HG02852 (cell line): ENCODE measurements around the gene STARD10.

ENCODE experiments used
- ATAC-seq: cut with Tn5 transposase; IDR thresholded peaks from one replicate; pipeline ENCODE4 v1.9.1; 2021; ENCODE audit warnings: mild to moderate bottlenecking, moderate library complexity; ENCODE audit not compliant: unreplicated experiment

Gene STARD10

DNA sequence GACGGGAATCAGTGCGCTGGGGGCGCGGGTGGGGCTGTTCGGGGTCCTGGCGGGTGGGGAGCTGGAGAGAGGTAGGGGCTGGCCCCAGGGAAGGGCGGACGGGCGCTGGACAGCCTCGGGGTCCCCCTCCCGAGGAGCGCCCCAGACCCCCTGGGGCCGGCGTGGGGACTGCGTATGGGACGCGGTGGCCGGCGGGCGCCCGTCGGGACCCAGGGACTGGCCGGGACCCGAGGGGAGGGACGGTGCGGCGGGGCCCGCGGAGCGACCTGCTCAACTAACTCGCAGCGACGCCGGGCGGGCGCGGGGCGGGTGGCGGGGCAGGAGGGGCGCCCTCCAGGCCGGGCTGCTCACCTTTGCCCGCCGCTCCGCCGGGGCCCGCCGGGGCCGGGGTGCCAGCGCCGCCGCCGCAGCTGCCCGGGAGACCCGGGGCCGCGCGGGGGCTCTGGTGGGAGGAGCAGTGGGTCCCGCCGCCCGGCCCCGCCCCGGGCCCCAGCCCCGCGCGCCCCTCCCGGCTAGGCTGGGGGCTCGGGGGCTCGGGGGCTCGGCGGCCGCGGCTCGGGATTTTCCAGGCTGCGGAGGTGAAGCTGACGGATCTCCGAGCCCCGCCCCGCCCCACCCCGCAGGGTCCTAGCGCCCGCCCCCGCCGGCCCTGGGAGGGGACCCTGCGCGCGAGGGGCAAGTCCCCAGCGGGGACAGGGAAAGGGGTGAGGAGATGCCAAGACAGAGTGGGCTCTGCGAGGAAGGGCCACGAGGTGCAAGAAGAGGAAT is 12.3 kb downstream of the STARD10 start:
- ATAC-seq: no peak

DNA sequence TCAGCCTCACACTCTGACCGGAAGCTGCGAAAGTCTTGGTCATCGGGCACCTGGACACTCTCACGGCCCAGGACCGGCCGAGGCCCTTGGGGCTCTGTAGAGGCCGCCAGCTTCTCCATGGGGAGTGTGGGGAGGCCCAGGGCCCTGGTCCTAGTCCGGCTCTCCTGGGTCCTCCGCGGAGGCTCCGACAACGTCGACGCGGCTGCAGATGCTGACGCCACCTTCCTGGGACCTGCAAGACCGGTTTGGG is 12.9 kb downstream of the STARD10 start:
- no peak for ATAC-seq

- no peak for ATAC-seq
Measured at GRCh38 chr11:72780296-72781062, 13.4 kb downstream of the STARD10 start.

GRCh38 chr11:72779495-72780128 is 14.2 kb downstream of the STARD10 start:
- no peak for ATAC-seq

- no peak for ATAC-seq
Measured at GRCh38 chr11:72778535-72779494, 15.0 kb downstream of the STARD10 start.

DNA sequence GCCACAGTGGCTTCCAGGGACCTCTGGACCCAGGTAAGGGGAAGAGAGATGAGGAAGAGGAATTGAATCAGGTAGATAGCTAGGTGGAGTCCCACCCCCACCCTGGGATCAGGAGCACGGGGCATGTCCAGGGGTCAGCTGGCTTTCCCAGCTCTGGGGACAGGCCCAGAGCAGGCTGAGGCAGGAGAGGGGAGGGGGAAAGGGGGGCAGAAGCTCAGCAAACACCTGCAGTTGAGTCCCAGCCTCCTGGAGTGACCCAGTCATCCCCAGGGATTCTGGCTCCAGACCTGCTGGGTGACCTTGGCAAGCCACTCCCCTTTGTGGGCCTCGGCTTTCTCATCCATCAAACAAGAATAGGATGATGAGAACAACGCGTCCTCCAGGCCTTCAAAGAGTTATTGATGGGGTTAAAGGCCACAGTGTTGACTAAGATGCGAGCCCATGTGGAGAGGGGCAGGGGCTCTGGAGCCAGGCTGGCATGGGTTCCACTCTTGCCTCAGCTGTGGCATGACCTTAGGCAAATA is 16.0 kb downstream of the STARD10 start:
- ATAC-seq: no peak

- ATAC-seq: no peak
Measured at GRCh38 chr11:72776844-72777754, 16.7 kb downstream of the STARD10 start.

DNA sequence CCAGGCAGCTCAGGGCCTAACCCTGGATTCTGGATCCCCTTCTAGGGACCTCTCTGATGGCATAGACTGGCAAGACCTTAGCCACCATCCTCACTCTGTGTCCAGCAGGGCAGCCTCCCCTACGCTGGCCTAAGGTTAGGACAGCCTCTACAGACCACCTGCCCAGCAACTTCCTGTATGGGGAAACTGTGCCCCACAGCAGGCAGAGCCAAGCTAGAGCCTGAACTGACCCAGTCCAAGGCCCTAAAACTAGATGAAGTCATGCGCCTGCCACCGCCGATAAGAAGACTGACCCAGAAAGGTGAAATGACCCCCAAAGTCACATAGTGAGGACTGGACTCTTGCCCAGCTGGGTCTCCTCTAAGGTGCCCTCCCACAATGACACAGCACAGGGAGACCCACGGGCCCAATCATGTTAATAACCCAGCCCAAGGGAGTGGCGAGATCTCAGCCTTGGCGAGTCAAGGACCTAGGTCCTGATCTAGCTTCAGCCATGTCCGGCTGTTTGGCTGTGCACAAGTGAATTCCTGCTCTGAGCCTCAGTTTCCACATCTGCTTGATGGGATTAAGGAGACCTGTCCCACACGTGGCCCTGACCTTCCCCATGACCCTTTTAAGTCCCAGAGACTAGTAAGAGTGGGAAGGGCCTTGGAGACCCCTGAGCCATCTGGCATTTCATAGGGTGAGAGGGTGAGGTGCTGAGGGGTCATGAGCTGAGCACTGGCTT is 17.6 kb downstream of the STARD10 start:
- ATAC-seq: no peak

DNA sequence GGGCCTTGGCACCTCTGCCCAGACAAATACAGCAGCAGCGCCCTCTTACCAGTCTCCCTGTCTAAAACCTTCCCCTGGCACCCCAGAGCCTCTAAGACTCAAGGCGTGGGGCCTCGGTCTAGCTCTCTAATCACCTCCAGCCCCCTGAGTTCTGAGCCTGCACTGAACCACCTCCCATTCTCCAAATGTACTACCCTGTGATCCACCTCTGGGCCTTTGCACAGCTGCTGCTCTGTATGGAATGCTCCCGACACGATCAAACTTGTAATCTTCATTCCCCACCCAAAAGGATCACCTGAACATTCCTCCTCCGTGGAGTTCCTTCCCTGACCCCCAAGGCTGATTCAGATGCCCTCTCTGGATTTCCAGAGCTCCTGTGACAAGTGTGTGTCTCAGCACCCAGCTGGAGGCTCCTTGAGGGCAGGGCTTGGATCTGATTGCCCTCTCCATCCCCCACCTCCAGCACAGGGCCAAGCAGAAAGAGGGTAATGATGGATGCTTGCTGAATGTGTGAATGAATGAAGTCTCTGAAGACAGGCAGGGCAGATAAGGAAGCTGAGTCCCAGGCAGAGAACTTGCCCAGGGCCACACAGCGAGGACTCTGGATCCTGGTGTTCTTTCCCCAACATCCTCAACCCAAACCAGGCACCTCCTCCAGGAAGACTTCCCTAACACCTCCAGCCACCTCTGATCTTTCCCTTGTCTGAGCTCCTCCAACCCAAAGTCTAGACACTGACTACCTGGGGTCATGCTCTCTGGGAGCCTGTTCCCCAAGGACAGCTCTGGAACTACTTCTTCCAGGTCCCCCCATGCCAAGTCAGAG is 18.3 kb downstream of the STARD10 start:
- ATAC-seq: no peak

- ATAC-seq: no peak
Measured at GRCh38 chr11:72774499-72774898, 19.3 kb downstream of the STARD10 start.

GRCh38 chr11:72773696-72774095 is 20.2 kb downstream of the STARD10 start:
- ATAC-seq: no peak

DNA sequence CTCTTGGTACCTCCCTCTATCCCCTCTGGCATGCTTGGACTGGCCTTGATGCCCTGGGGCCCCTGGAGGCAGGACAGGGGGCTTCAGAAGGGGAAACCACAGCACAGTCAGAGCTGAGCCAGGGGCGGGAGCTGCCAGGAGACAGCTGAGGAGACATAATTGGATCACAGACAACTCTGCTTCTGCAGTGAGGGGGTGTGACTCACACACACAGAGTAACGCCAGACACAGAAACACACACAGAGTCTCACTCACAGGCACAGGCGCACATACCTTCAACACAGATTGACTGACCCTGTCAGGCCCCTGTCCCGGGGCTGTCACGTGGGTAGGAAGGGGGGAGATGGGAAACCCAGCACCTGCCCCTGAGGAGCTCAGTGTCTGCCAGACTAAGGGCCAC is 20.6 kb downstream of the STARD10 start:
- no peak for ATAC-seq

DNA sequence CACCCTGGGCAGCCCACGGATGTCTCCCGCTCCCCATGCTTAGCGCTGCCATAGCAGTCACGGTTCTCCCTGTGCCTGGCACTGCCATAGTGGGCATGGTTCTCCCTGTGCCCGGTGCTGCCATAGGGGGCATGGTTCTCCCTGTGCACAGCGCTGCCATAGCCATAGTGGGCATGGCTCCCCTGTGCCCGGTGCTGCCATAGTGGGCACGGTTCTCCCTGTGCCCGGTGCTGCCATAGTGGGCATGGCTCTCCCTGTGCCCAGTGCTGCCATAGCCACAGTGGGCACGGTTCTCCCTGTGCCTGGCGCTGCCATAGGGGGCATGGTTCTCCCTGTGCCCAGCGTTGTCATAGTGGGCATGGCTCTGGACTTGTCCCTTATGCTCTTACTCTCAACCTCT is 21.8 kb downstream of the STARD10 start:
- ATAC-seq: no peak

GRCh38 chr11:72771507-72771906 is 22.3 kb downstream of the STARD10 start:
- ATAC-seq: no peak

DNA sequence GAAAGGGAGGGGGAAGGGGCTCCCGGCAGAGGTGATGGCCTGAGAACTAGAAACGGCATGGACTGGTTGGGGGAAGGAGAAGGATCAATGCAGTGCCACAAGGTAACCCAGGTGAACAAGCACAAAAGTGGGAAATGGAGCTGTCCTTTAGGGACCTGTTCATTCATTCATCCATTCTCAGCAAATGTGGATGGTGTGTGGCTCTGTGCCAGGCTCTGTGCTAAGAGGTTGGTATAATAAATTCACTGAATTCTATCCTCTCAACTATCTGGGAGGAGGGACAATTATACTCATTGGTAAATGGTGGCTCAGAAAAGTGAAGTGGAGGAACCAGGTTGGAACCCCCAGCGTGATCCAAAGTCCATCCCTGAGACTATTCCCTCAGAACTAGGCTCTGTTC is 23.0 kb downstream of the STARD10 start:
- ATAC-seq: no peak

DNA sequence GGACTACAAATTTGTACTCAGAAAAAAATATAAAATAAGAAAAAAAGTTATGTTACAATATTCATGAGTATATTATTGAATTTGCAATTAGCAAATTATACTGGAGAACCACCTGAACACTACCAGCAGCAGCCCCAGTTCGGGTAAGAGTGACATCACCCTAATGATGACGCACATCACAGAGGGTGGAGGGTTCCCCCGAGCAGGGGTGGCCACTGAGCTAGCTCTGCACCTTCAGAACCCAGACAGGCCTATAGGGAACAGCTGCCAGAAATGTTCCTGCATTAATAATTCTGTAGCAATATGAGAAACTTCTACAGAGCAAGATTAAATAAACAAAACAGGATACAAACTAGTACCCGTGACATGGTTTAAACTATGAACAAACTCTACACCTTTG is 24.2 kb downstream of the STARD10 start:
- ATAC-seq: no peak

GRCh38 chr11:72768581-72768980 is 25.3 kb downstream of the STARD10 start:
- ATAC-seq: no peak
